Upper lobe of left lung (tissue), 6 donors: ENCODE results near the gene SMDT1. TPM values are rescaled to one million over a fixed set of nuclear protein-coding genes. Genes with fewer than 3 reads are reported as not detected.

ENCODE experiments used
- ATAC-seq, 2 donors: fragments of 200-7000 bp; cut with Tn5 transposase; one replicate each; pipeline ENCODE4 v1.9.1; 2022; ENCODE audit warnings: mild to moderate bottlenecking in 2 of 2, moderate library complexity in 2 of 2; ENCODE audit not compliant: low FRiP score in 2 of 2
- DNase-seq, 2 donors: peaks; one replicate each; pipeline ENCODE4 v3.0.0-alpha.2; 2019 to 2020
- H3K27ac ChIP-seq, 4 donors: fragments of 200-600 bp; sonication (generic); one replicate each; pipeline ENCODE4 v1.5.1; 2016 to 2019
- H3K27me3 ChIP-seq, 4 donors: fragments of 200-600 bp; sonication (generic); one replicate each; pipeline ENCODE4 v1.5.1; 2017 to 2019
- H3K36me3 ChIP-seq, 4 donors: fragments of 200-600 bp; sonication (generic); one replicate each; pipeline ENCODE4 v1.5.1; 2016 to 2019
- H3K4me1 ChIP-seq, 4 donors: fragments of 200-600 bp; sonication (generic); one replicate each; pipeline ENCODE4 v1.5.1; 2018 to 2019
- H3K4me3 ChIP-seq, 4 donors: fragments of 200-600 bp; sonication (generic); one replicate each; pipeline ENCODE4 v1.5.1; 2017 to 2019; ENCODE audit warnings: mild to moderate bottlenecking in 2 of 4, moderate library complexity in 1 of 4
- H3K9me3 ChIP-seq, 4 donors: fragments of 200-600 bp; sonication (generic); one replicate each; pipeline ENCODE4 v1.5.1; 2018 to 2019
- CTCF ChIP-seq, 6 experiments: fragments of 450-650 bp in 4 of 6; fragments of 200-600 bp in 2 of 6; sonication (generic) in 2 of 6; IDR thresholded peaks; one replicate each; pipeline ENCODE4 v1.5.1; 2016 to 2019; ENCODE audit warnings: antibody characterized with exemption in 6 of 6
- EP300 ChIP-seq, 4 donors: sonication (generic); formaldehyde crosslinking; IDR thresholded peaks; one replicate each; pipeline ENCODE4 v1.5.1; 2017; ENCODE audit warnings: antibody characterized with exemption in 4 of 4, control low read depth in 2 of 4
- POLR2A ChIP-seq, 4 donors: fragments of 450-650 bp; IDR thresholded peaks; one replicate each; pipeline ENCODE4 v1.5.1; 2016 to 2017; ENCODE audit warnings: antibody characterized with exemption in 4 of 4, mild to moderate bottlenecking in 2 of 4
- POLR2AphosphoS5 ChIP-seq, 2 donors: sonication (generic); formaldehyde crosslinking; IDR thresholded peaks; one replicate each; pipeline ENCODE4 v1.5.1; 2017; ENCODE audit warnings: antibody characterized with exemption in 2 of 2
- WGBS, 2 donors: methylation state at CpG; one replicate each; pipeline ENCODE4 v1.1.5; 2017 to 2018; 5-methylcytosine and 5-hydroxymethylcytosine counted together
- total RNA-seq, 6 donors: library from RNA; depleted of rRNA in 4 of 6; stranded (reverse); fragments of >200 nt in 4 of 6; gene quantifications; one replicate each; pipeline versions ENCODE4 v1.1.0 to v1.2.1, GENCODE V29; 2016 to 2021
- donor health status: DM: no; HTN: no; CAD: no; lungs with moderate emphysema.
- donor health status: DM: no; HTN: yes; CAD: no; lungs with severe emphysema.

The SMDT1 gene
- total RNA-seq, 6 donors from 2014 or later: 11.2 to 135 (median 27.2) TPM

- Histone ChIP-seq H3K4me1 (peaks cover 8 to 20% (median 10%) of the 10 kb centered on the region in 4 donors), H3K27me3 (no peaks in the 10 kb centered on the region), H3K9me3 (no peaks in the 10 kb centered on the region), H3K36me3 (peaks cover 4 to 70% (median 55%) of the 10 kb centered on the region in 4 donors), H3K4me3 (no peak overlapping the region), H3K27ac (no peak overlapping the region)
- WGBS, 2 donors: 89 to 92% methylated on average over 9 to 13 of the region's 13 CpGs
- no peak for TF ChIP-seq POLR2A (IDR thresholded peaks at IDR 0.05)
- no peak for TF ChIP-seq CTCF (IDR thresholded peaks at IDR 0.05)
- TF ChIP-seq POLR2AphosphoS5 (IDR thresholded peaks at IDR 0.05): no peak
- TF ChIP-seq EP300 (IDR thresholded peaks at IDR 0.05): no peak
- ATAC-seq (no peak), DNase-seq (no peak)
Observed at GRCh38 chr22:42065438-42066125, 13.9 kb upstream of the SMDT1 start.

- H3K9me3 ChIP-seq: no peaks in the 10 kb centered on the region
- ATAC-seq (no peak), DNase-seq (peak in 1 of 2 donors; percentile 33)
- peaks cover under 1 to 63% (median 48%) of the 10 kb centered on the region in 4 donors for H3K36me3 ChIP-seq
- no peak overlapping the region for H3K4me3 ChIP-seq
- H3K27ac ChIP-seq: no peak overlapping the region
- H3K27me3 ChIP-seq: no peaks in the 10 kb centered on the region
- 93 to 100% methylated on average over 3 to 7 of the region's 7 CpGs for WGBS, 2 donors
- peaks cover 12 to 23% (median 14%) of the 10 kb centered on the region in 4 donors for H3K4me1 ChIP-seq
- no peak for TF ChIP-seq POLR2A (IDR thresholded peaks at IDR 0.05)
Observed at GRCh38 chr22:42066126-42066761, 13.3 kb upstream of the SMDT1 start.

- Histone ChIP-seq H3K4me3 (no peak overlapping the region), H3K4me1 (peaks cover 18 to 29% (median 19%) of the 10 kb centered on the region in 4 donors), H3K36me3 (peaks cover 0 to 56% (median 43%) of the 10 kb centered on the region in 4 donors), H3K9me3 (no peaks in the 10 kb centered on the region), H3K27ac (no peak overlapping the region), H3K27me3 (no peaks in the 10 kb centered on the region)
- WGBS, 2 donors: 97% methylated on average over 10 of the region's 10 CpGs; no CpG with 5 or more reads in 1 of the 2 donors
- ATAC-seq (no peak), DNase-seq (peak in 1 of 2 donors; percentile 46)
- no peak for TF ChIP-seq CTCF (IDR thresholded peaks at IDR 0.05)
- no peak for TF ChIP-seq POLR2AphosphoS5 (IDR thresholded peaks at IDR 0.05)
- TF ChIP-seq POLR2A (IDR thresholded peaks at IDR 0.05): no peak
- no peak for TF ChIP-seq EP300 (IDR thresholded peaks at IDR 0.05)
Observed at GRCh38 chr22:42066937-42067336, 12.6 kb upstream of the SMDT1 start.

GRCh38 chr22:42067671-42068251 lies 11.7 kb upstream of the SMDT1 start:
- no peak overlapping the region for H3K27ac ChIP-seq

More at GRCh38 chr22:42067671-42068251, 11.7 kb upstream of the SMDT1 start:
- peaks cover 0 to 48% (median 37%) of the 10 kb centered on the region in 4 donors for H3K36me3 ChIP-seq
- no peaks in the 10 kb centered on the region for H3K9me3 ChIP-seq
- no peak for TF ChIP-seq EP300 (IDR thresholded peaks at IDR 0.05)
- TF ChIP-seq POLR2A (IDR thresholded peaks at IDR 0.05): no peak
- no peak for TF ChIP-seq CTCF (IDR thresholded peaks at IDR 0.05)
- TF ChIP-seq POLR2AphosphoS5 (IDR thresholded peaks at IDR 0.05): no peak
- DNase-seq (peak in 1 of 2 donors; percentile 54), ATAC-seq (no peak)
- 91 to 94% methylated on average over 6 to 14 of the region's 14 CpGs for WGBS, 2 donors
- peaks cover 18 to 29% (median 19%) of the 10 kb centered on the region in 4 donors for H3K4me1 ChIP-seq
- no peak overlapping the region for H3K4me3 ChIP-seq
- H3K27me3 ChIP-seq: no peaks in the 10 kb centered on the region
